ENCODE results near the gene LRRC1. TPM values are rescaled to one million over a fixed set of nuclear protein-coding genes. Genes with fewer than 3 reads are reported as not detected.
"Not testable (repeated sequence)": the region's sequence is repeated elsewhere in the genome, so short reads cannot be mapped to it uniquely, and the experiment has no call there.

Gene LRRC1
- total and polyA plus RNA-seq, 9 donors, result 6.4 to 11.7 (median 8.0) TPM

- WGBS (ENCODE audit: insufficient coverage), result 100% methylated on average over 2 of the region's 2 CpGs
- Histone ChIP-seq H3K36me3 (ENCODE audit: control insufficient read depth, insufficient read depth, low read length) (no peaks in the 10 kb centered on the region), H3K9me3 (replicated peaks; ENCODE audit: control insufficient read depth, low read depth, low read length) (no peaks in the 10 kb centered on the region), H3K4me3 (ENCODE audit: low read length) (no peak overlapping the region), H3K27ac (ENCODE audit: low read length) (no peak overlapping the region), H3K4me1 (ENCODE audit: control insufficient read depth, insufficient read depth, low read length) (peaks cover 23% of the 10 kb centered on the region), H3K27me3 (ENCODE audit: control insufficient read depth, insufficient read depth, low read length) (peaks cover 11% of the 10 kb centered on the region)
- no peak for DNase-seq
These were observed 2.5 kb downstream of the LRRC1 start for GRCh38 chr6:53797304-53797703.

DNA sequence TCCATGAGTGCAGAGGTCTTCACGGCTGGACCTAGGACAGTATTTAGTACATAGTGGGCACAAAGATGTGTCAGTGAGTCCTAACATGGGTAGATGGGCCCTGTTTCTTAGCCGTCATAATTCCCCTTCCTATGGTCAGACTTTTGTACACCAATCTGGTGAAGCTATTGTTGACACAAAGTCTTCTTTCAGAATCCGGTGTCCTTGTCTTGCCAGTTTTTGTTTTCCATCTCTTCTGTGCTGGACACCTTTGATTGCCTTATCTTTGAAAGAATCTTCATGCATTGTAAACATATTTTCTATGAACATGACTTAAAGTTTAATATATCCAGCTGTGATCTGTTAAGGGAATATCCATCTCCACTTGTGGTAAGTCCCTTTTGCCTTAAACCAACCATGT lies 4.5 kb downstream of the LRRC1 start:
- Histone ChIP-seq H3K9me3 (replicated peaks; ENCODE audit: control insufficient read depth, low read depth, low read length) (no peaks in the 10 kb centered on the region), H3K36me3 (ENCODE audit: control insufficient read depth, insufficient read depth, low read length) (no peaks in the 10 kb centered on the region), H3K4me3 (ENCODE audit: low read length) (no peak overlapping the region), H3K27ac (ENCODE audit: low read length) (no peak overlapping the region), H3K4me1 (ENCODE audit: control insufficient read depth, insufficient read depth, low read length) (peaks cover 12% of the 10 kb centered on the region), H3K27me3 (ENCODE audit: control insufficient read depth, insufficient read depth, low read length) (peaks cover 11% of the 10 kb centered on the region)
- WGBS (ENCODE audit: insufficient coverage), result no CpG with 5 or more reads among the region's 3 CpGs
- no peak for DNase-seq

- Histone ChIP-seq H3K9me3 (replicated peaks; ENCODE audit: control insufficient read depth, low read depth, low read length) (no peaks in the 10 kb centered on the region), H3K27me3 (ENCODE audit: control insufficient read depth, insufficient read depth, low read length) (peaks cover 3% of the 10 kb centered on the region), H3K4me3 (ENCODE audit: low read length) (no peak overlapping the region), H3K4me1 (ENCODE audit: control insufficient read depth, insufficient read depth, low read length) (peaks cover 4% of the 10 kb centered on the region), H3K36me3 (ENCODE audit: control insufficient read depth, insufficient read depth, low read length) (no peaks in the 10 kb centered on the region), H3K27ac (ENCODE audit: low read length) (no peak overlapping the region)
- WGBS (ENCODE audit: insufficient coverage), result no CpG with 5 or more reads among the region's 1 CpG
- no peak for DNase-seq
These were observed 6.2 kb downstream of the LRRC1 start for GRCh38 chr6:53801022-53801421.

- DNase-seq, result no peak
- no peaks in the 10 kb centered on the region for H3K4me1 ChIP-seq (ENCODE audit: control insufficient read depth, insufficient read depth, low read length)
- no peaks in the 10 kb centered on the region for H3K27me3 ChIP-seq (ENCODE audit: control insufficient read depth, insufficient read depth, low read length)
- H3K27ac ChIP-seq (ENCODE audit: low read length), result no peak overlapping the region
- no peak overlapping the region for H3K4me3 ChIP-seq (ENCODE audit: low read length)
- H3K9me3 ChIP-seq (replicated peaks; ENCODE audit: control insufficient read depth, low read depth, low read length), result no peaks in the 10 kb centered on the region
- H3K36me3 ChIP-seq (ENCODE audit: control insufficient read depth, insufficient read depth, low read length), result no peaks in the 10 kb centered on the region
These were observed 7.8 kb downstream of the LRRC1 start for GRCh38 chr6:53802582-53802981.

- 83% methylated on average over 5 of the region's 6 CpGs for WGBS (ENCODE audit: insufficient coverage)
- Histone ChIP-seq H3K27me3 (ENCODE audit: control insufficient read depth, insufficient read depth, low read length) (no peaks in the 10 kb centered on the region), H3K27ac (ENCODE audit: low read length) (no peak overlapping the region), H3K36me3 (ENCODE audit: control insufficient read depth, insufficient read depth, low read length) (no peaks in the 10 kb centered on the region), H3K4me1 (ENCODE audit: control insufficient read depth, insufficient read depth, low read length) (no peaks in the 10 kb centered on the region), H3K9me3 (replicated peaks; ENCODE audit: control insufficient read depth, low read depth, low read length) (no peaks in the 10 kb centered on the region), H3K4me3 (ENCODE audit: low read length) (no peak overlapping the region)
- DNase-seq, result no peak
These were observed 8.5 kb downstream of the LRRC1 start for GRCh38 chr6:53803081-53803860.

- Histone ChIP-seq H3K4me3 (ENCODE audit: low read length) (no peak overlapping the region), H3K36me3 (ENCODE audit: control insufficient read depth, insufficient read depth, low read length) (no peaks in the 10 kb centered on the region), H3K4me1 (ENCODE audit: control insufficient read depth, insufficient read depth, low read length) (no peaks in the 10 kb centered on the region), H3K27ac (ENCODE audit: low read length) (no peak overlapping the region), H3K9me3 (replicated peaks; ENCODE audit: control insufficient read depth, low read depth, low read length) (no peaks in the 10 kb centered on the region), H3K27me3 (ENCODE audit: control insufficient read depth, insufficient read depth, low read length) (no peaks in the 10 kb centered on the region)
- no peak for DNase-seq
- 84% methylated on average over 5 of the region's 7 CpGs for WGBS (ENCODE audit: insufficient coverage)
These were observed 10.2 kb downstream of the LRRC1 start for GRCh38 chr6:53805016-53805415.

DNA sequence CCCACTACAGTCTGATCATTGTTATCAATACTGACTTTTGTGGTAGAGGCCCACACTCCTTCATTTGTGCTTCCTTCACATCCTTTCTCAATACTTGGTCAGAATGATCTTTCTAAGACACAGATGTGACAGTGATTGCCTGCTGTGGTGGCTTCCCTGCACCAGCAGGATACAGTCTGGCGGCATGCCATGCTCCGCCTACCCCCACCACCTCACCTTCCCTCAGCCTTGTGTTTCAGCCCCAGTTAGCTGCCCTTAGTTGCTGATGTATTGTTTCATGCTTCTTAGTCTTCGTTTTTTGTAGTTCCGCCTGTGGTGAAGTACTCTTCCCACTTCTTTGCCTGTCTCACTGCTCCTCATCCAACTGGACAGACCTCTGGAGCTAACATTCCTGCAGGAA lies 10.9 kb downstream of the LRRC1 start:
- WGBS (ENCODE audit: insufficient coverage), result 80% methylated on average over 2 of the region's 4 CpGs
- no peak overlapping the region for H3K4me3 ChIP-seq (ENCODE audit: low read length)
- H3K27ac ChIP-seq (ENCODE audit: low read length), result no peak overlapping the region
- no peak for DNase-seq
- H3K27me3 ChIP-seq (ENCODE audit: control insufficient read depth, insufficient read depth, low read length), result no peaks in the 10 kb centered on the region
- no peaks in the 10 kb centered on the region for H3K4me1 ChIP-seq (ENCODE audit: control insufficient read depth, insufficient read depth, low read length)
- no peaks in the 10 kb centered on the region for H3K36me3 ChIP-seq (ENCODE audit: control insufficient read depth, insufficient read depth, low read length)
- no peaks in the 10 kb centered on the region for H3K9me3 ChIP-seq (replicated peaks; ENCODE audit: control insufficient read depth, low read depth, low read length)

DNA sequence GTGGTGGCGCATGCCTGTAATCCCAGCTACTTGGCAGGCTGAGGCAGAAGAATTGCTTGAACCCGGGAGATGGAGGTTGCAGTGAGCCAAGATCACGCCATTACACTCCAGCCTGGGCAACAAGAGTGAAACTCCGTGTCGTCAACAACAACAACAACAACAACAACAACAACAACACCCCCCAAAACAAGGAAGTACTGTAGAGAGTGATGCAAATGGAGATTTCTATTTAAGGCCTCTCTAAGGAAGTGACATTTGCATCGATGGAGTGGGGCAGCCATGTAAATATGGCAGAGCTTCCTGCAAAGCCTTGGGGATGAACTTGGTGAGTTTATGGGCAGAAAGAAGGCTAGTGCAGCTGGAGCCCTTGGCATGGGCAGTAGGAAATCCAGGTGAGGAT lies 12.8 kb downstream of the LRRC1 start:
- not testable (repeated sequence) for DNase-seq; H3K36me3 ChIP-seq (ENCODE audit: control insufficient read depth, insufficient read depth, low read length)
- WGBS (ENCODE audit: insufficient coverage), result 80% methylated on average over 1 of the region's 6 CpGs

GRCh38 chr6:53808302-53808881 lies 13.6 kb downstream of the LRRC1 start:
- H3K36me3 ChIP-seq (ENCODE audit: control insufficient read depth, insufficient read depth, low read length), result no peaks in the 10 kb centered on the region
- H3K27ac ChIP-seq (ENCODE audit: low read length), result no peak overlapping the region
- H3K27me3 ChIP-seq (ENCODE audit: control insufficient read depth, insufficient read depth, low read length), result no peaks in the 10 kb centered on the region
- no peaks in the 10 kb centered on the region for H3K4me1 ChIP-seq (ENCODE audit: control insufficient read depth, insufficient read depth, low read length)
- H3K4me3 ChIP-seq (ENCODE audit: low read length), result no peak overlapping the region
- no peak for DNase-seq
- H3K9me3 ChIP-seq (replicated peaks; ENCODE audit: control insufficient read depth, low read depth, low read length), result no peaks in the 10 kb centered on the region

More for the DNA sequence above, 12.8 kb downstream of the LRRC1 start:
- H3K4me3 ChIP-seq (ENCODE audit: low read length); H3K4me1 ChIP-seq (ENCODE audit: control insufficient read depth, insufficient read depth, low read length); H3K27ac ChIP-seq (ENCODE audit: low read length); H3K9me3 ChIP-seq (replicated peaks; ENCODE audit: control insufficient read depth, low read depth, low read length); H3K27me3 ChIP-seq (ENCODE audit: control insufficient read depth, insufficient read depth, low read length): not testable (repeated sequence)

DNA sequence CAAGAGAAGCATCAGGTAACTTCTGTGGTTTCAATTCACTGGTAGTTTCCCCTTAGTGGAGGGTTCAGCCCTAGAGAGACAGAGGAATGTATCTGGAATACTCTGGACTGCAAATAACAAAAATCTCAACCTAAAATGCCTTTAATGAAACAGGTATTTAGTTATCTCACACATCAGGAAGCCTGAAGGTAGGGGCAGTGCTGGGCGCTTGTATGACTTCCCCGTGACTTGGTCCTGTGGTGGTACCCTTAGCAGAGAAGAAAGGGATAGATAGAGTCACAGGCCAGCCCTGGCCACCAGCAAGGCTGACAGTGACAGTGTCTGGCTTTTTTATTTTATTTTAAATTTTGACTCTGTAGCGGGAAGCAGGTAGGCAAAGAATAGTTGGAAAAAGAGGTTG lies 14.9 kb downstream of the LRRC1 start:
- WGBS (ENCODE audit: insufficient coverage), result 88% methylated on average over 2 of the region's 3 CpGs
- Histone ChIP-seq H3K27ac (ENCODE audit: low read length) (no peak overlapping the region), H3K36me3 (ENCODE audit: control insufficient read depth, insufficient read depth, low read length) (no peaks in the 10 kb centered on the region), H3K4me3 (ENCODE audit: low read length) (no peak overlapping the region), H3K9me3 (replicated peaks; ENCODE audit: control insufficient read depth, low read depth, low read length) (no peaks in the 10 kb centered on the region), H3K27me3 (ENCODE audit: control insufficient read depth, insufficient read depth, low read length) (no peaks in the 10 kb centered on the region), H3K4me1 (ENCODE audit: control insufficient read depth, insufficient read depth, low read length) (no peaks in the 10 kb centered on the region)
- no peak for DNase-seq

All from muscle of leg (tissue), 11 donors.